Measurements from ENCODE around the gene NCMAP.
"Not testable (repeated sequence)": the region's sequence is repeated elsewhere in the genome, so short reads cannot be mapped to it uniquely, and the experiment has no call there.

Gene NCMAP

GRCh38 chr1:24508911-24509310, 47.0 kb upstream of the NCMAP start:
- Histone ChIP-seq H2AFZ (ENCODE audit: low read length) (no peak overlapping the region), H3F3A (ENCODE audit: insufficient read depth, low read length) (no peaks in the 10 kb centered on the region), H3K79me2 (ENCODE audit: low read length) (no peaks in the 10 kb centered on the region), H3K27ac (ENCODE audit: low read length) (no peak overlapping the region), H4K20me1 (ENCODE audit: insufficient read depth, low read length) (no peaks in the 10 kb centered on the region), H3K36me3 (replicated peaks; ENCODE audit: insufficient read depth, low read length) (no peaks in the 10 kb centered on the region), H3K4me1 (ENCODE audit: low read length) (no peaks in the 10 kb centered on the region), H3K4me3 (ENCODE audit: low read length) (no peak overlapping the region), H3K4me2 (ENCODE audit: low read depth, low read length) (no peak overlapping the region), H3K9ac (ENCODE audit: low read length) (no peak overlapping the region), H3K9me2 (replicated peaks; ENCODE audit: insufficient read depth, low read length) (no peaks in the 10 kb centered on the region), H3K9me3 (replicated peaks; ENCODE audit: insufficient read depth, low read length) (no peaks in the 10 kb centered on the region), H3K27me3 (replicated peaks; ENCODE audit: insufficient read depth, low read length) (no peaks in the 10 kb centered on the region)
- no peak for DNase-seq
- TF ChIP-seq EZH2 (optimal IDR thresholded peaks at IDR 0.05; ENCODE audit: low read depth, low read length) = no peak
- no peak for TF ChIP-seq EZH2phosphoT487 (IDR thresholded peaks at IDR 0.05; ENCODE audit: low read length)
- TF ChIP-seq CTCF (IDR thresholded peaks at IDR 0.05; ENCODE audit: low read length) = no peak

GRCh38 chr1:24513706-24514105, 42.2 kb upstream of the NCMAP start:
- TF ChIP-seq EZH2 (optimal IDR thresholded peaks at IDR 0.05; ENCODE audit: low read depth, low read length) (no peak), EZH2phosphoT487 (IDR thresholded peaks at IDR 0.05; ENCODE audit: low read length) (no peak), CTCF (IDR thresholded peaks at IDR 0.05; ENCODE audit: low read length) (no peak)
- Histone ChIP-seq H3K9me3 (replicated peaks; ENCODE audit: insufficient read depth, low read length) (no peaks in the 10 kb centered on the region), H2AFZ (ENCODE audit: low read length) (no peak overlapping the region), H3K27ac (ENCODE audit: low read length) (no peak overlapping the region), H3K9ac (ENCODE audit: low read length) (no peak overlapping the region), H3K4me2 (ENCODE audit: low read depth, low read length) (no peak overlapping the region), H3K27me3 (replicated peaks; ENCODE audit: insufficient read depth, low read length) (no peaks in the 10 kb centered on the region), H3K9me2 (replicated peaks; ENCODE audit: insufficient read depth, low read length) (no peaks in the 10 kb centered on the region), H3K4me1 (ENCODE audit: low read length) (no peaks in the 10 kb centered on the region), H3K79me2 (ENCODE audit: low read length) (no peaks in the 10 kb centered on the region), H4K20me1 (ENCODE audit: insufficient read depth, low read length) (no peaks in the 10 kb centered on the region), H3K36me3 (replicated peaks; ENCODE audit: insufficient read depth, low read length) (no peaks in the 10 kb centered on the region), H3K4me3 (ENCODE audit: low read length) (no peak overlapping the region), H3F3A (ENCODE audit: insufficient read depth, low read length) (no peaks in the 10 kb centered on the region)
- no peak for DNase-seq

- Histone ChIP-seq H3K4me2 (ENCODE audit: low read depth, low read length) (no peak overlapping the region), H3K79me2 (ENCODE audit: low read length) (no peaks in the 10 kb centered on the region), H3K36me3 (replicated peaks; ENCODE audit: insufficient read depth, low read length) (no peaks in the 10 kb centered on the region), H4K20me1 (ENCODE audit: insufficient read depth, low read length) (no peaks in the 10 kb centered on the region), H3K4me3 (ENCODE audit: low read length) (no peak overlapping the region), H3K9me3 (replicated peaks; ENCODE audit: insufficient read depth, low read length) (no peaks in the 10 kb centered on the region), H2AFZ (ENCODE audit: low read length) (no peak overlapping the region), H3K9me2 (replicated peaks; ENCODE audit: insufficient read depth, low read length) (no peaks in the 10 kb centered on the region), H3K4me1 (ENCODE audit: low read length) (no peaks in the 10 kb centered on the region), H3F3A (ENCODE audit: insufficient read depth, low read length) (no peaks in the 10 kb centered on the region), H3K27me3 (replicated peaks; ENCODE audit: insufficient read depth, low read length) (no peaks in the 10 kb centered on the region), H3K27ac (ENCODE audit: low read length) (no peak overlapping the region), H3K9ac (ENCODE audit: low read length) (no peak overlapping the region)
- TF ChIP-seq EZH2 (optimal IDR thresholded peaks at IDR 0.05; ENCODE audit: low read depth, low read length) = no peak
- no peak for TF ChIP-seq EZH2phosphoT487 (IDR thresholded peaks at IDR 0.05; ENCODE audit: low read length)
- TF ChIP-seq CTCF (IDR thresholded peaks at IDR 0.05; ENCODE audit: low read length) = no peak
- no peak for DNase-seq
Observed at GRCh38 chr1:24514946-24515345, 40.9 kb upstream of the NCMAP start.

DNA sequence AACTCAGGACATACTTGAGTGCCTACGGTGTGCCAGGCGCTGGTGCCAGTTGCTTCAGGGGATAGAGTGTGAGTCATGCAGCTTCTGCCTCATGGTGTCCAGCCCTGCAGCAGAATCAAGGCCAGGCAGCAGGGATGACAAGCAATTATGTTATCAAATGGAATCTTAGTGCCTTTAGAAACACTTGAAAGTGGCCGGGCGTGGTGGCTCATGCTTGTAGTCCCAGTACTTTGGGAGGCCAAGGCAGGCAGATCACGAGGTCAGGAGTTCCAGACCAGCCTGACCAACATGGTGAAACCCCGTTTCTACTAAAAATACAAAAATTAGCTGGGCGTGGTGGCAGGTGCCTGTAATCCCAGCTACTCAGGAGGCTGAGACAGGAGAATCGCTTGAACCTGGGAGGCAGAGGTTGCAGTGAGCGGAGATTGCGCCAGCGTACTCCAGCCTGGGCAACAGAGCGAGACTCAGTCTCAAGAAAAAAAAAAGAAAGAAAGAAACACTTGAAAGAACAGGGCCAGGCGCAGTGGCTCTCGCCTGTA, 40.1 kb upstream of the NCMAP start:
- not testable (repeated sequence) for H4K20me1 ChIP-seq (ENCODE audit: insufficient read depth, low read length); DNase-seq; H3K4me2 ChIP-seq (ENCODE audit: low read depth, low read length); H3K27me3 ChIP-seq (replicated peaks; ENCODE audit: insufficient read depth, low read length); H3K36me3 ChIP-seq (replicated peaks; ENCODE audit: insufficient read depth, low read length); H3K9me3 ChIP-seq (replicated peaks; ENCODE audit: insufficient read depth, low read length); H3K27ac ChIP-seq (ENCODE audit: low read length); H3K79me2 ChIP-seq (ENCODE audit: low read length); H3K4me1 ChIP-seq (ENCODE audit: low read length); H3K4me3 ChIP-seq (ENCODE audit: low read length); H2AFZ ChIP-seq (ENCODE audit: low read length); H3K9me2 ChIP-seq (replicated peaks; ENCODE audit: insufficient read depth, low read length); H3F3A ChIP-seq (ENCODE audit: insufficient read depth, low read length); H3K9ac ChIP-seq (ENCODE audit: low read length)

Measured in MM.1S (cell line).